ENCODE measurements around the gene RBM38.
"Not testable (repeated sequence)": the region's sequence is repeated elsewhere in the genome, so short reads cannot be mapped to it uniquely, and the experiment has no call there.

RBM38 gene

DNA sequence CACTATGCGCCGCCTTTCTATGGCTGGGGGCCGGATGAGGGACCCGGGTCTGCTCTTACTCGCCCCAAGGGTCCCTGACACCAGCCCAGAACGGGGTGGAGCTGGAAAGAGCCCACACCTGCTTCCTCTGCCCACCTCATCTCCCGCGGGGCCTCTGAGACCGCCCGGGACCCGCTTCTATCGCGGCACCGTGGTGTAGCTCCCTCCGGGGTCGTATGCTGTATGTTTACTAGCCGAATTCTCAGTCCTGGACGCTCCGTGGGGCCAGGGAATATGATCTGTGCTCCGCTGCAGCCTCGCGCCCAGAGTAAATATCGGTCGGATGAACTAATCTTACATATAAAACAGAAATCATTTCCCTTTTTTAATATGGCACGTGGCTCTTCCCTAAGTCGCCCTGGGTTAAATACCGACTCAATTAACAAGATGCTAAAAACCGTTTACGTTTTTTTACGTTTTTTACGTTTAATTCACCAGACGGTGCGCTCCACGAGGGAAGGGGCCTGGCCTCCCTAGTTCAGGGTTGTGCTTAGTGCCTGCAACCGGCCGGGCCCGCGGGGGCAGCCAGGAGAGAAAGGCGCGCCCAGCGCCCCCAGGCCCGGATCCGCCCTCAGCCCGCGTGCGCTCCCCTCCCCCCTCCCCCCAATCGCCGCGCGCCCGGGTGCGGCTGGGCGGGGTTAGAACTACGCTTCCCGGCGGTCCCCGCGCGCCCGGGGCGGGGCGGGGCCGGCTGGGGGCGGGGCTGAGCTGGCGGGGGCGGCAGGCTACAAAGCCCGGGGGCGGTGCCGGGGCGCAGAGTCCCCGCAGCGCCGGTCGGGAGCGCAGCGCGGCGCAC is at the start of gene RBM38:
RBM38 (plus strand) TSS at position 793 of the 835 bp plus-strand sequence. CDS start 186 bp downstream, outside the sequence.
- peak; percentile 82 for DNase-seq

DNA sequence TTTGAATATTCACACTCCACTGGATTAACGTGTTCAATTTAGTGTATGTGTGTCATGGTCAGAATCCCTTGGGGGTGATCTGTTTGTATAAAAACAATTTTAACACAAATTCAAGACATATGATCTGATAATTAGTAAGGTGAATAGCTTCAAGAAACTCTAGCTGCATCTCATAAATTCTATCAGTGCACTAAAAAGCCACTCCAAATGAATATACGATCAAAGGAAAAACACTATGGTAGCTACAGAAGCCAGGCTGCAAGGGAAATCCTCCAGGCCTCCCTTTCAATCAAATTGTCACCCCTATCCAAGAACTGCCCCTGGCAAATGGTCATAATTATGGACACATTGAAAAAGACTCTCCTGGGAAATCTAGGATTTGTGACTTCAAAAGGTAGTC is 49.5 kb upstream of the RBM38 start:
- DNase-seq, result no peak

DNA sequence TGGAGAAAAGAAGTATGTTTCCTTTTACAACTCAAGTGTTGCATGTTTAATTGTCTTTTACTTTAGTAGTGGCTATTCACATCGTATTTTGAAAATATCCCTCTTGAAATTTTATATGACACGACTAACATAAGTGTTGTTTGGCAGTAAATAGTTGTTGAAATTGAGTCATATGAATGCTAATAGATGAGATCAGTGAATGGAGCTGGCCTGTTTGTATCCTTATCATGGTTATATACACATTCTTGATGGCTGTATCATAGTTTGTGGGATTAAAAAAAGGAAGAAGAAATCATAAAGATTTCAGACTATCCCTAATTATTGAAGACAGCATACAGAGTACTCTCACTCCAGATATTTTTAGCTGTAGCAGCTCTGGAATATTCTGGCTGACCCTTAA is 48.4 kb upstream of the RBM38 start:
- DNase-seq, result no peak

DNA sequence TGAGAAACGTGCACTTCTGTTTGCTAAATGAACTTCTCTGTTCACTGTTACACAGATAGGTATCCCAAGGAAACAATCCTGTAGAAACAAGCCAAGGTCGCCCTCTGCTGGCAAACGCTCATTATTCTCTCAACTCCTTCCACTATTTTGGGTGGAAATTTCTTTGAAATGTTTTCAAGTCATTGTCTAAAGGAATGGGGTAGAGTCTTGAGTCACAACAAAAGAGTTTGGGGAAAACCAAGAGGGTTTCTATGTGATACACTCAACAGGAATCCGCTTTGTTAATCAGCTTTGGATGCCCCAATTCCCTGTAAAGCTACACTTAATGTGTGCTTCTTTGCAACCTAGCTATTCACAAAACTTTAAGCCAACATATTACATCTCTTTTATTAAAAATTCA is 44.7 kb upstream of the RBM38 start:
- peak; percentile 72 for DNase-seq

DNA sequence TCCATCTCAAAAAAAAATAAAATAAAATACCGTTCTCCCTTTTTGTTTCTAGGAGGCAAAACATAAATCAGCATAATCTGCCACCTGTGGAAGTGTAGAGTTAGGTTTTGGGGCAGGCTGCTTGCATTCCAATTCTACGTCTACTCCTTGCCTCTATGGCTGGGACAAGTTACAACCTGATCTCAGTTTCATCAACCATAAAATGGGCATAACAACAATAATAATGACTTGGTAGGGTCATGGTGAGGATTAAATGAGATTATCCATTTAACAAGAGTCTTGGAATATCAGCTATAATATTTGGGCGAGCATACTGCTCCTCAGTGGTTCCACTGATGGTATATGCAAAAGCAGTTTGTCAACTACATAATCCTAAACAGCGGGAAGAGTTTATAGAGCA is 43.8 kb upstream of the RBM38 start:
- DNase-seq, result no peak

DNA sequence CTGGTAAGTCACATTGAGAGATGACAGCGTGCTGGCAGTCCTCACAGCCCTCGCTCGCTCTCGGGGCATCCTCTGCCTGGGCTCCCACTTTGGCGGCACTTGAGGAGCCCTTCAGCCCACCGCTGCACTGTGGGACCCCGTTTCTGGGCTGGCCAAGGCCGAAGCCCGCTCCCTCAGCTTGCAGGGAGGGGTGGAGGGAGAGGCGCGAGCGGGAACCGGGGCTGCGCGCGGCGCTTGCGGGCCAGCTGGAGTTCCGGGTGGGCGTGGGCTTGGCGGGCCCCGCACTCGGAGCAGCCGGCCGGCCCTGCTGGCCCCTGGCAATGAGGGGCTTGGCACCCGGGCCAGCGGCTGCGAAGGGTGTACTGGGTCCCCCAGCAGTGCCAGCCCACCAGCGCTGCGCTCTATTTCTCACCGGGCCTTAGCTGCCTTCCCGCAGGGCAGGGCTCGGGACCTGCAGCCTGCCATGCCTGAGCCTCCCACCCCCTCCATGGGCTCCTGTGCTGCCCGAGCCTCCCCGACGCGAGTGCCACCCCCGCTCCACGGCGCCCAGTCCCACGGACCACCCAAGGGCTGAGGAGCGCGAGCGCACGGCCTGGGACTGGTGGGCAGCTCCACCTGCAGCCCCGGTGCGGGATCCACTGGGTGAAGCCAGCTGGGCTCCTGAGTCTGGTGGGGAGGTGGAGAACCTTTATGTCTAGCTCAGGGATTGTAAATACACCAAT is 42.8 kb upstream of the RBM38 start:
- DNase-seq, result not testable (repeated sequence)

DNA sequence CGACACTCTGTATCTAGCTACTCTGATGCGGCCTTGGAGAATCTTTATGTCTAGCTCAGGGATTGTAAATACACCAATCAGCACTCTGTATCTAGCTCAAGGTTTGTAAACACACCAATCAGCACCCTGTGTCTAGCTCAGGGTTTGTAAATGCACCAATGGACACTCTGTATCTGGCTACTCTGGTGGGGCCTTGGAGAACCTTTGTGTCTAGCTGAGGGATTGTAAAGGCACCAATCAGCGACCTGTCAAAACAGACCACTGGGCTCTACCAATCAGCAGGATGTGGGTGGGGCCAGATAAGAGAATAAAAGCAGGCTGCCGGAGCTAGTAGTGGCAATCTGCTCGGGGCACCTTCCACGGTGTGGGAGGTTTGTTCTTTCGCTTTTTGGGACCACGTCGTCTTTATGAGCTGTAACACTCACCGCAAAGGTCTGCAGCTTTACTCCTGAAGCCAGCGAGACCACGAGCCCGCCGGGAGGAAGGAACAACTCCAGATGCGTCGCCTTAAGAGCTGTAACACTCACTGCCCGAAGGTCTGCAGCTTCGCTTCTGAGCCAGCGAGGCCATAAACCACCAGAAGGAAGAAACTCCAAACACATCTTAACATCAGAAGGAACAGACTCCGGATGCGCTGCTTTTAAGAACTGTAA is 42.1 kb upstream of the RBM38 start:
- not testable (repeated sequence) for DNase-seq

DNA sequence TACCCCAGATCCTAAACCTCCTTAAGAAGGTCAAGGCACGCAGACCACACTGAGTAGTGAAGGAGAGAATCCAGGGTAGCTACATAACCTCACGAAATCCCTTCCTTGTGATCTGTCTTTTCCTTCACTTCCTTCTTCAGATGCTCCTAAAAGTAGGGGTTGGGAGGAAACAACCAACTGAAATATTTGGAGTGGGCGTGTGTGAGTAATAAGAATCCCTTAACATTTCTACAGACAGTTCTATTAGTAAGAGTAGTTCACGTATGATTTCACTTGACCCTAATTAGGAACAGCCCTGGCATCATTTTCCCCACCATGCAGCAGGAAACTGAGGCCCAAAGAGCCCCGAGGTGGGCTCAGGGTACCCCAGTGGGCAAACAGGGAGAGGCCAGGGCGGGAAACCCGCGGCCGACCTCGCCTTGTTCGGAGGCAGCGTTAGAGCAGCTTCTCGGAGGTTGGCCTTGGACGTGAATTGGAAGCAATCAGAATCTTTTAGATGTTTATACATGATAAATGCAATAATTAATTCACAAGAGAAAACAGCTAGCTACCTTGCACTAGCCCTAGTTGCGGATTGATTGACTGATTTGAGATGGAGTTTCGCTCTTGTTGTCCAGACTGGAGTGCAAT is 41.0 kb upstream of the RBM38 start:
- DNase-seq, result no peak

DNA sequence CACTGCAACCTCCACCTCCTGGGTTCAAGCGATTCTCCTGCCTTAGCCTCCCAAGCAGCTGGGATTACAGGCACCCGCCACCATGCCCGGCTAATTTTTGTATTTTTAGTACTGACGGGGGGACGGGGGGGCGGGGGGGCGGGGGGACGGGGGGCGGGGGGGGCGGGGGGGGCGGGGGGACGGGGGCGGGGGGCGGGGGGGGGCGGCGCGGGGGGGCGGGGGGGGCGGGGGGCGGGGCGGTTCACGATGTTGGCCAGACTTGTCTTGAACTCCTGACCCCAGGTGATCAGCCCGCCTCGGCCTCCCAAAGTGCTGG is 40.5 kb upstream of the RBM38 start:
- DNase-seq, result not testable (repeated sequence)

DNA sequence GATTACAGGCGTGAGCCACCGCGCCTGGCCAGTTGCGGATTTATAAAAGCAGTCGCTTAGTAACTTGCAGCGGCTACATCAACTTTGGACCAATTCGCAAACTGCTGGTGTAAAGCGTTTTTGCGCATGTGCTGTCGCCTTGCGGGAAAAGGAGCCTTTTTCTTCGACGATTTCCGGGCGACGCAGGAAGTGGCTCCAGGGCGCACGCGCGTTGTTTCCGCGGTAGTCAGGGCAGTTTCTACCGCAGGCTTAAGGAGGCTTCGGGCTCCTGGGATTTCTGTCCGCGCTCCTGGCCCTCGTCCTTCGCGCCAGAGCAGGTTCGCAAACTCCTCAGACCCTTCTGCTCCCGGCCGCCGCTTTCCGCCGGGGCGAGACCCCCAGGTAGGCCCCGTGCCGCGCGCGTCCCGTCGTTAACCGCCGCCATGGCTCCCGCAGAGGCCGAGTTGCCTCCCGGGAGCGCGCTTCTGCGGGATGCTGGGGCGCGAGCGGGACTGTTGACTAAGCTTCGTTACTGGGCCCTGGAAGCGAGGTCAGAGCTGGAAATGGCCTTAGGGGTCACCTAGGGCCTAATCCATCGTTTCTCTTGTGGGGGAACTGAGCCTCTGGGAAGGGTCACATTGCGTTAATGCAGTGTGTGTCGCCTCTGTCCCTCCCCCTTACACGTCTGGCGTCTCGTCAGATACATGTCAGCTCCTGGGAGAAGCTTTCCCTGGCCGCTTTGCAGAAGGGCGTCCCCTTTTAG is 40.0 kb upstream of the RBM38 start, which contains the start of gene RAE1:
RAE1 (plus strand) TSS at position 214 of the 742 bp plus-strand sequence. CDS start 2,784 bp downstream, outside the sequence.
- peak; percentile 92 for DNase-seq

DNA sequence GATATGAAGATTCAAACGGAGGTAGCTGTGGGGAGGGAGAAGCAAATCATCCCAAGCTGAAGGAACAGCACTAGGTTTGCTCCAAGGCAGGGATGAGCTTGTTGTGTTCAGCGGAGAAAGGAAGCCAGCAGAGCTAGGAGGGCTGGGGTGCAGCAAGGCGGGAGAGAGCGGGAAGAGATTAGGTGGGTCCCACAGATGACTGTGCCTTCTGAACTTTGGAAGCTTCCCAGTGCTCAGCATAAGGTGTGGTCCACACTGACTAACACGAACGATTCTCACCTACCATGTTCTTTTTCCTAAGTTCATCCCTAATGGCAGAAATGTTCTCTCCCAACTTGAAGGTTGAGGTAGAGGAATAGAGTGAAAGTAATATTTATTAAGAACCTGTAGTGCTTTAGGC is 38.9 kb upstream of the RBM38 start:
- no peak for DNase-seq

DNA sequence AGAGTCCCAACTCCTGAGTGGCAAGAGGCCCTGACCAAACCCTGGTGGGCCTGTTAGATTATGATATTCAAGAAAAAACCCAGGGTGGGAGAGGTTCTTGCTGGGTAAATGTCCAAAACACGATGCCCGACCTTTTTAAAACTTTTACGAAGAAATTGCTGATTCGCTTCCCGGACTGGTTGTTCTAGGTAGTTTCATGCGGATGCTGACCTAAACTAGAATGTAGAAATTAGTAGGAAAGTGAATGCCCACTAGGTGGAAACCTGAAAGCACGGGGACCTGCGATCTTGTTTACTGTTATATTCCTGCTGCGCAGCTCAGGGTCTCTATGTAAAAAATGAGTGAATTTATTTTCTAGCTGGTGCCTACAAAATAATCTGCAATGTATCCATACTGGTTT is 37.8 kb upstream of the RBM38 start:
- DNase-seq, result no peak

DNA sequence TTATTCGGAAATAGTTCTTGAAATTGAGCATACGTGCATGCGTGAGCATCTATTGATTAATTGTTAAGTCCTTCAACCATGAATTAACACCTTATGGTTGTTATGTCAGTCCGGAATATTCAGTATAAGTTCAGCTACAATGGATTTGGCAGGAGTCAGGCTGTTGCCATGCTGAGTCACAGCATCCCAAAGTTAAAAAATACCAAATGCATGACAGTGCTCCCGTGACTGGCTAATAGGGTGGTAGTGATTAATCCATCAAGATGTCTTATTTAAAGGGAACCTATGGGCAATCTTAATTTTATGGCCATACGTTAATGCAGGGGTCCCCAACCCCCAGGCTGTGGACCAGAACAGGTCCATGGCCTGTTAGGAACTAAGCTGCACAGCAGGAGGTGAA is 29.7 kb upstream of the RBM38 start:
- DNase-seq, result no peak

DNA sequence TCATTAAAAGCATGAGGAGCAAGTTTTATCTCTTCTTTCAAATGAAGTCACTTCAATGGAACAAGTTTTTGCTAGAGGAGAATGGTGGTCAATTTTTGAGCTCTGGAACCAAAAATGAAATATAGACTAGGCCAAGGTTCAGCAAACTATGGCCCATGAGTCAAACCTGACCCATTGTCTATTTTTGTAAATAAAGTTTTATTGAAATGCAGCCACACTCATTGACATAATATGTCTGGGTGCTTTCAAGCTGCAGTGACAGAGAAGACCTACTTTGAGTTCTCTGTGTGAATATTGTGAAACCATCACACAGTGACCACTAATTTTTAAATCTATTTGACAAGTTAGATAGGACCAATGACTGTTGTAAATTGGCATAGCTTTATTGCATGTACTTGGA is 26.7 kb upstream of the RBM38 start:
- no peak for DNase-seq

DNA sequence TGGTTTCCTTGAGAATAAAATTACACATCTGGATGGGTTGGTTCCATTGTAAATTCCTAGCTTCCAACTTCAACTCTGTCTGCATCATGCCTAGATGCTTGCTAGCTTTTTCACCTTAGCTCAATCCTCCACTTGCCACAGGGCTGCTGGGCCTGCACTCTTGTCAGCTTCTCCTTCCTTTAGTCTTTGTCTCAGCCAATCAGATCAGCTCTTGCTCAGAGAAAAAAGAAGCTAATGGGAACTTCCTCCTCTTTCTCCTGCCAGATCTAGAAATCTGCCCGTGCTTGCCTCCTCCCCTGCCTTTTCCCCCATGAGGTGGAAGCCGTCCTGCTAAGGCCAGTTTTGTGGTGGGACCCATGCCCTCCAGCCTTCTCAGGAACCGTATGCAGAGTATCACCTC is 21.6 kb upstream of the RBM38 start:
- DNase-seq, result no peak

DNA sequence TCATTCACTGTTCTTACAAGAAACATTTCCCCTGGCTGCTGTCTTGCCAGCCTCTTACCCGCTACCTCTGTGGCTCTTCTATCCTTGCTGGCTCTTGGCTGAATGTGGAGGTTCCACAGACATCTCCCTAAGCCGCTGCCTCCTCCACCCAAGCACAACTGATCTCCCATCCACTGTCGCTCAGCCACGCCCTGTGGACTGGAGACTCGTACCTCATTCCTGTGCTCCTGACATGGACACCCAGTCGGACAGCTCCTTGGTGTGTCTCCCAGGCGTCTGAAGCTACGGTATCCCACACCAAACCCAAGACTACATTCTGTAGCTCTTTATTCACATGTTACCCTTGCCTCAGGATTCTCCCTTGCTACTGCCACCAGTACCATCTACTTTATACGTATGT is 20.9 kb upstream of the RBM38 start:
- no peak for DNase-seq

DNA sequence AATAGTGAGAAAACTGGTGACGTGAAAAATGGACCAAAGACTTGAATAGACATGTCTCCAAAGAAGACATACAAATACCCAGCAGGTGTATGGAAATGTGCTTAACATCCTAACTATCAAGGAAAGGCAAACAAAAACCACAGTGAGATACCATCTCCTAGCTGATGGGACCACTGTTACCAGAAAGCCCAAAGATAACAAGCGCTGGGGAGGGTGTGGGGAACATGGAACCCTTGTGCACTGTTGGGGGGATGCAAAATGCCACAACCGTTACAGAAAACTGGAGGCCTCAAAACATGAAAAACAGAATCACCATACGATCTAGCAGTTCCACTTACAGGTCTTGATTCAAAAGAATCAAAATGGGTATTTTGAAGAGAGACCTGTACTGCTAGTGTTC is 19.8 kb upstream of the RBM38 start:
- no peak for DNase-seq

DNA sequence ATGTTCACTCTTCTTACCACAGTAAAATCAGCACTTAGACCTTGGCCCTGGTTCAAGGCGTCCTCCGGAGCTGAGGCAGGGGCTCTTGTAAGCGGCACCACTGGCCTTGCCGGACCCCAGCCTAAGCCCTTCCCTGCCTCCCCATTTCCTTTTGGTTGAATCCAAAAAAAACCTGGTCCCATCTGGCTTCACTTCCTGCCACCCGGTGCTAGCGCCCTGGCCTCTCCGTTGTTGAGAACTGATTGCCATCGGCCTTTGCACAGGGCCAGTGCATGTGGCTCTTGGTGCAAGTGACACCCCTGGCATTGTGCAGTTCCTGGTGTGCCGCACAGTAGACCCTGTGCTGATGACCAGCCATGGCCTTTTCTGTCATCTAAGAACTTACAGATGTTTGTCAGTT is 19.0 kb upstream of the RBM38 start:
- no peak for DNase-seq

DNA sequence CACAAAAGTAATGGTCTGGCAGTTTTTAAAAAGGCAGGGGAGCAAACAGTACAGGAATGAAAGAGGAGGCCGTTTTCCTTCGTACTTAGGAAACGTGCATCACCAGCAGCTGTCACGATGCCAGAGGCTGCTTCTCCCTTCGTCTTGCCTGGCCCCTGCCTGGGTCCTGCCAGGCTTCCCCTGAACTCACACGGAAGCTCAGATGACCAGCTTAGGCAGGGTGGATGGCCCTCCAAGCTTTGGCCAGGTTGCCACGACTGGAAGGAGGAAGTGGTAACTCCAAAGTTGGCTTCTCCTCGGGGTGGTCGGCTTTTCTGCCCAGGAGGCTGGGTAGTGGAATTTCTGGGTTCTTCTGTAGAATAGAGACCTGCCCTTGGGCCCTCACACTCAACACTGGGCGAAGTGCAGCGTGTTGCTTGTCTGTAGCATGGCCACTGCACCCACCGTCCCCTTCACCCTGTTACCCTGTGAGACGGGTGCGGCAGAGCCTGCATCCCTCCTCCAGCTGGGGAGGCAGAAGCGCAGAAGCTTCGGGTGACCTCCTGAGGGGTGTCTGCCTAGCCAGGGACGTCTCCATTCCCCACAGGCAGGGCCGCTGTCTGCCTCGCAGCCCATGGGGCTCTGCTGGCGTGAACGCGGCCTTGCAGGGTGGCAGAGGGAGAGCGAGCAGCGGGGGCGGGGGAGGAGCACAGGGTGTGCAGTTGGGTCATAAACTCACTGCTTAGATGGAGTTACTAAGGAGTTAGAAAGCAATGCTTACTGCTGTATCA is 18.4 kb upstream of the RBM38 start:
- no peak for DNase-seq

DNA sequence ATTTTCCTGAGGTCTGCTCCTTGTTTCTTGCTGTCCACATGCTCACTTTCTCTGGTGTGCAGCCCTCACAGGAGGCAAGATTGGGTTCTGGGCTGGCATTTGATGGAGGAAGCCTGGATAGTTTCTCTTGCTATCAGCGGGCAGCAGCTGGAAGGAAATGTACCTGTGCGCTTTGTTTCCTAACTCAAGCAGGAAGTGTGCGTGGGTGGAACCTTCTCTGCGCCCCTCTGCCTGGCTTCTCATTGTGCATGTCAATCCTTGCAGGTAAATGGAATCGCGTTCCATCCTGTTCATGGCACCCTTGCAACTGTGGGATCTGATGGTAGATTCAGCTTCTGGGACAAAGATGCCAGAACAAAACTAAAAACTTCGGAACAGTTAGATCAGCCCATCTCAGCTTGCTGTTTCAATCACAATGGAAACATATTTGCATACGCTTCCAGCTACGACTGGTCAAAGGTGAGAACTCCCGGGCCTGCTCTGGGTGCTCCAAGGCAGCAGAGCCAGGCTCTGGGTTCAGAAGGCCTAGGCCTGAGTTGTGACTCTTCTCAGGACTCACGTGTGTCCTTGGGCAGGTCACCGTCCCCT is 16.8 kb upstream of the RBM38 start:
- DNase-seq, result no peak

DNA sequence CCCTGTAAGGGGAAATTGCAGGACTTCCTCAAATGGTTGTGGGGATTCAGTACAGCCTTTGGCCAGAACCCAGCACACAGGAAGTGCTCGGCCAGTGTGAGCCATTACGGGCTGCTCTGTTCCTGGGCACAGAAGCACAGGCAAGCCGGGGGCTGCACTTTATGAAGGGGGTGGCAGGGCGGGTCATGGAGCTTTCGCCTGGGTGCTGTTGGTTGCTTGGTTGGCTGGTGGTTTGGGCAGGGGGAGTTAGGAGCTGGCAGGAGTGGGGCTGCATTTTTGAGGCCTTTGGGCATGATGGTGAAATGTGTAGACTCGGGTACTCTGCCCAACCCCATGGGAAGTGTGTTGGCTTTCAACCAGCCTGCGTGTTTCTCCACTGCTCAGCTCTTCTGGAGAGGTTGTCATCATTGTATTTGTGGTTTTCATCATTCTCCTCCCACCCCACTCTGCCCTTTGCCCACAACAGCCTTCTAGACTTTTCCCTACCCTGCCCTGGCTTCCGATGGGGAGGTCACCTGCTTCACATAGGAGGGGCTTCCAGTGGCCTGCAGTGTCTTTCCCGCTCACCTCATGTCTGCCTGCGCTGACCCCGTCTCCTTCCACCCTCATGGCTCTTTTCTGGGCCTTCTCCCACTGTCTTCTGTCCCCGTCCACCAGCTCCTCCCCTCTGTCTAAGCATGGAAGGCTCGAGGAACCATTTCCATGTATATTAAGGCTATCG is 16.1 kb upstream of the RBM38 start:
- no peak for DNase-seq

Data from activated naive CD4-positive, alpha-beta T cell treated with anti-CD3 and anti-CD28 coated beads, Interleukin-2, amount 50 U/mL, for 16 hours (primary cell).